T-cell (primary cell): ENCODE data around the gene NKIRAS1. TPM values are rescaled to one million over a fixed set of nuclear protein-coding genes. Genes with fewer than 3 reads are reported as not detected.
A peak's percentile ranks its signal among the peaks of the same experiment; 100 is the strongest.
"Not testable (repeated sequence)": the region's sequence is repeated elsewhere in the genome, so short reads cannot be mapped to it uniquely, and the experiment has no call there.

Experiments used
- ATAC-seq, 4 experiments: fragments of 200-7000 bp in 3 of 4; fragments of 150-1000 bp in 1 of 4; cut with Tn5 transposase; replicated peaks in 1 of 4; 1 replicate in 3 of 4; 2 replicates in 1 of 4; pipeline ENCODE4 v1.10.0; 2021; ENCODE audit warnings: moderate library complexity in 3 of 4, mild to moderate bottlenecking in 2 of 4, moderate number of reproducible peaks in 1 of 4
- CTCF ChIA-PET, 2 donors: fragments of 300-600 bp; sonication (Branson Sonifier 250); formaldehyde crosslinking; loops; one replicate each; lab custom pipeline; 2022; ENCODE audit warnings: antibody characterized with exemption in 2 of 2; lab: Charles Lee
- POLR2A ChIA-PET, 2 donors: fragments of 300-600 bp; sonication (Branson Sonifier 250); formaldehyde crosslinking; loops; one replicate each; lab custom pipeline; 2022; ENCODE audit warnings: antibody characterized with exemption in 2 of 2; lab: Charles Lee
- DNase-seq, 35 experiments: peaks; one replicate each; pipeline versions ENCODE4 v3.0.0 to v3.0.0-alpha.2; 2013 to 2023
- H3K27ac ChIP-seq: one replicate; pipeline ENCODE4 v1.5.1; 2013; ENCODE audit warnings: low read length
- H3K27me3 ChIP-seq, 2 experiments: replicated peaks in 1 of 2; 1 replicate in 1 of 2; 2 replicates in 1 of 2; pipeline versions ENCODE4 v1.6.1 to v1.7.0; 2013; ENCODE audit warnings: low read length in 1 of 2, mixed read lengths in 1 of 2; ENCODE audit not compliant: control insufficient read depth in 2 of 2, insufficient read depth in 2 of 2; ENCODE audit errors: extremely low read depth in 1 of 2
- H3K36me3 ChIP-seq, 2 donors: 1 replicate in 1 of 2; 2 replicates in 1 of 2; pipeline versions ENCODE4 v1.6.1 to v1.7.0; 2013; ENCODE audit warnings: low read length in 1 of 2; ENCODE audit not compliant: control insufficient read depth in 2 of 2, insufficient read depth in 1 of 2; ENCODE audit errors: extremely low read depth in 1 of 2
- H3K4me1 ChIP-seq, 2 experiments: 1 replicate in 1 of 2; 2 replicates in 1 of 2; pipeline versions ENCODE4 v1.6.1 to v1.7.0; 2013; ENCODE audit warnings: low read length in 2 of 2, mixed read lengths in 1 of 2; ENCODE audit not compliant: insufficient read depth in 2 of 2, control insufficient read depth in 1 of 2; ENCODE audit errors: extremely low read depth in 1 of 2
- H3K4me3 ChIP-seq, 2 donors: 1 replicate in 1 of 2; 2 replicates in 1 of 2; pipeline versions ENCODE4 v1.5.1 to v1.7.0; 2013; ENCODE audit warnings: mild to moderate bottlenecking in 2 of 2, low read length in 1 of 2, moderate library complexity in 1 of 2; ENCODE audit not compliant: control insufficient read depth in 1 of 2; ENCODE audit errors: extremely low read depth in 1 of 2
- H3K9me3 ChIP-seq: 2 replicates; pipeline ENCODE4 v1.7.0; 2013
- H3K27ac Mint-ChIP-seq, 2 donors: one replicate each; pipeline ENCODE4 v1.8.0; 2020 to 2021; ENCODE audit warnings: mild to moderate bottlenecking in 2 of 2, mixed read lengths in 2 of 2
- H3K27me3 Mint-ChIP-seq, 2 donors: one replicate each; pipeline ENCODE4 v1.8.0; 2021 to 2022; ENCODE audit warnings: mixed read lengths in 2 of 2
- H3K36me3 Mint-ChIP-seq: one replicate; pipeline ENCODE4 v1.8.0; 2021; ENCODE audit warnings: mixed read lengths
- H3K4me1 Mint-ChIP-seq, 3 donors: one replicate each; pipeline ENCODE4 v1.8.0; 2020 to 2022; ENCODE audit warnings: mixed read lengths in 3 of 3, mild to moderate bottlenecking in 1 of 3
- H3K4me3 Mint-ChIP-seq, 3 donors: one replicate each; pipeline ENCODE4 v1.8.0; 2020 to 2022; ENCODE audit warnings: mild to moderate bottlenecking in 3 of 3, mixed read lengths in 3 of 3, moderate library complexity in 3 of 3
- H3K9me3 Mint-ChIP-seq, 3 donors: one replicate each; pipeline ENCODE4 v1.8.0; 2020 to 2022; ENCODE audit warnings: mixed read lengths in 3 of 3
- WGBS: methylation state at CpG from one replicate; pipeline ENCODE4 v1.1.5; 2013; ENCODE audit warnings: missing lambda C conversion rate; ENCODE audit not compliant: insufficient coverage; 5-methylcytosine and 5-hydroxymethylcytosine counted together
- total RNA-seq, 35 experiments: library from RNA in 6 of 35; stranded (reverse) in 6 of 35; fragments of 120-200 nt in 1 of 35; gene quantifications; one replicate each; pipeline versions ENCODE4 v1.2.1 to v1.2.4 and lab custom pipeline; 2013 to 2026

Gene NKIRAS1
- total RNA-seq, 5 donors from 2014 or later (not counting 1 experiment from before 2014, with no cell fraction given), result 2.2 to 4.1 (median 3.6) TPM

DNA sequence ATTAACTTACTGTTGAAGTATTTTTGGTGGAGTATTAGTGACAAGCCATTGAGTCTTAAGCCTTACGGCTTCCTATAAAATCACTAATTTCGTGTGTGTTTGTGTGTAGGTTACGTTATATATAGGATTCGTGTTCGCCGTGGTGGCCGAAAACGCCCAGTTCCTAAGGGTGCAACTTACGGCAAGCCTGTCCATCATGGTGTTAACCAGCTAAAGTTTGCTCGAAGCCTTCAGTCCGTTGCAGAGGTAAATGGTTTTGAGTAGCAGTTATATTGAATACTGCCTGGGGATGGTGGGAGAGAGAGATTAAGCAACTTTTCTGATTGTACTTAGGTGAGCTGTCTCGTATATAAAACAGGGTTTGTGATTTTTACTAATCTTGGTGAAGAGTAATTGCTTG, 1.5 kb upstream of the NKIRAS1 start:
- ATAC-seq, H3K27me3 ChIP-seq, H3K9me3 ChIP-seq, DNase-seq, H3K9me3 Mint-ChIP-seq, H3K27me3 Mint-ChIP-seq: not testable (repeated sequence)
- H3K4me1 Mint-ChIP-seq, result peaks cover 45 to 60% (median 48%) of the 10 kb centered on the region in 3 donors
- peak overlapping the region; percentile 89 for H3K27ac ChIP-seq
- peaks cover 28% of the 10 kb centered on the region for H3K36me3 Mint-ChIP-seq
- ChIA-PET CTCF (interaction anchor here (0.6 to 1.2 kb wide), 2 partner anchors 28 to 84 kb away, joined by 3 read pairs; no protein-coding TSS in a partner anchor), POLR2A (interaction anchor here in 1 of 2 donors (0.8 to 1.8 kb wide), 6 partner anchors 11 to 35 kb away, joined by 3 to 15 read pairs (median 4); no protein-coding TSS in a partner anchor)
- peak overlapping the region; percentile 98 to 100 (median 99) for H3K4me3 Mint-ChIP-seq
- WGBS, result 25% methylated on average over 11 of the region's 12 CpGs
- peak overlapping the region; percentile 2 to 89 for H3K4me3 ChIP-seq
- H3K36me3 ChIP-seq, result peaks cover 0 to 35% of the 10 kb centered on the region in 2 donors
- H3K4me1 ChIP-seq, result peaks cover 22 to 27% of the 10 kb centered on the region in 2 experiments
- peak overlapping the region; percentile 97 to 98 for H3K27ac Mint-ChIP-seq

DNA sequence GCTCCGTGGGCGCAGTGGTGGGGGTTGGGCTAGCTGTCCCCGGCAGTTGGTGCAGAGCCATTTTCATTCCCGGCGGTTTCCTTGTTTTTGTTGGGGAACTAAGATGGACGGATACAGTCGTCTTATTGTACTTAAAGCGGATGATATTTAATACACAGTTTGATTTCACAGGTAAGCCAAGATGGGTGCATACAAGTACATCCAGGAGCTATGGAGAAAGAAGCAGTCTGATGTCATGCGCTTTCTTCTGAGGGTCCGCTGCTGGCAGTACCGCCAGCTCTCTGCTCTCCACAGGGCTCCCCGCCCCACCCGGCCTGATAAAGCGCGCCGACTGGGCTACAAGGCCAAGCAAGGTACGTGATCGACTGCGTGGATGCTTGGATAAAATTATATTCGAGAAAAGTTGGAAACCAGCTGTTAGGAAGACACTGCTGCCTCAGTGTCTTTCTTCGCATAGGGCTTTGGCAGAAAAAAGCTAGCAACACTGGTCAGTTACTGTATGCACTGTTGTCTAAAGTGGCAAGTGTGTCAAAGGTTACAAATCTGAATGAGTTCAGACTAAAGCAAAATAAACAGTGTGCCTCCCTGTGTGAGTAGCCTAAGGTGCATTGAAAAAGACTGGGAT, 1.0 kb upstream of the NKIRAS1 start:
- peak overlapping the region; percentile 89 for H3K27ac ChIP-seq
- peaks cover 0 to 35% of the 10 kb centered on the region in 2 donors for H3K36me3 ChIP-seq
- DNase-seq, H3K9me3 Mint-ChIP-seq, ATAC-seq, H3K9me3 ChIP-seq, H3K27me3 ChIP-seq, H3K27me3 Mint-ChIP-seq: not testable (repeated sequence)
- peaks cover 22 to 27% of the 10 kb centered on the region in 2 experiments for H3K4me1 ChIP-seq
- Mint-ChIP-seq H3K4me3 (peak overlapping the region; percentile 98 to 100 (median 99)), H3K36me3 (peaks cover 28% of the 10 kb centered on the region), H3K27ac (peak overlapping the region; percentile 97 to 98), H3K4me1 (peaks cover 45 to 60% (median 48%) of the 10 kb centered on the region in 3 donors)
- H3K4me3 ChIP-seq, result peak overlapping the region; percentile 89 to 91
- CTCF ChIA-PET, result interaction anchor here (0.6 to 1.2 kb wide), 2 partner anchors 27 to 84 kb away, joined by 3 read pairs; no protein-coding TSS in a partner anchor
- WGBS, result 0% methylated on average over 11 of the region's 21 CpGs
- POLR2A ChIA-PET, result interaction anchor here in 1 of 2 donors (1.1 to 1.8 kb wide), 6 partner anchors 11 to 40 kb away, joined by 3 to 15 read pairs (median 4); no protein-coding TSS in a partner anchor

DNA sequence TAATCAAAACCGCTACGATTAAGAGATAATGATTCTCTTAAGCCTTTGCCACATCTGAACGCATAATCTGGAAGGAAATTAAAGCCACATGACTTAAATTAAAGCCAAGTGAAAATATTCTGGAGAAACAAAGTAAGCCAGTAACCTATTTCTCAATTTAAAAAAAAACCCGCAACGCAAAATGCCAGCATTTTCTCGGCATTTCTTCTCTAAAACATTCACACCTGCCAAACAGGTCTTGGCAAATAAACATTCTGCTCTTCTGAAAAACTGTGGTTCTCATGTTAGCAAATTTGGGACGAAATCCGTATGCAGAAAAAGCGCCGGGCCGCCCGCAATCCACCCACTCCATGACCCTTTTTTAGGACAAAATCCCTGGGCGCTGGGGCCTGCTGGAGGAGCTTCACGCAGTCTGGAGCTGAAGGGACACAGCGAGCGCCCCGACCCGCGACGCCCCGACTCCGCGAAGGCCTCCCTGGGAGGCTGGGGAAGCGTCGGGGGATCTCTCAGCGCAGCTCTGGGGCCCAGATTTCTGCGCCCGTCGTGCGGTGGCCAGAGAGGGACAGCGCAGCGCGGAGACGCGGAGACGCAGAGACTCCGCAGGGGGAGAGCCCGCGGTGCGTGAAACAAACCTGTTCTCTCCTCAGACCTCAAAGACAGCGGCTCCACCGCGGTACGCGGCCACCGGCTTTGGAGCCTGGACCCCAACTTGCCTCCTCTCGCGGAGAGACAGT, 471 bp downstream of the NKIRAS1 start:
- Histone ChIP-seq H3K36me3 (peaks cover 0 to 31% of the 10 kb centered on the region in 2 donors), H3K27ac (peak overlapping the region; percentile 89), H3K4me3 (peak overlapping the region; percentile 89 to 91), H3K9me3 (no peaks in the 10 kb centered on the region), H3K4me1 (peaks cover 22 to 27% of the 10 kb centered on the region in 2 experiments), H3K27me3 (no peaks in the 10 kb centered on the region)
- POLR2A ChIA-PET, result interaction anchor here (0.6 to 1.8 kb wide), 22 partner anchors 9 to 1734 kb away, joined by 3 to 15 read pairs (median 3); no protein-coding TSS in a partner anchor
- ATAC-seq (peak; percentile 39 to 46 (median 41)), DNase-seq (no peak)
- Mint-ChIP-seq H3K27ac (peak overlapping the region; percentile 97 to 98), H3K4me3 (peak overlapping the region; percentile 98 to 100 (median 99)), H3K4me1 (peaks cover 45 to 60% (median 48%) of the 10 kb centered on the region in 3 donors), H3K36me3 (peaks cover 28% of the 10 kb centered on the region), H3K27me3 (no peaks in the 10 kb centered on the region), H3K9me3 (no peaks in the 10 kb centered on the region)
- WGBS, result 3% methylated on average over 45 of the region's 48 CpGs
- CTCF ChIA-PET, result interaction anchor here in 1 of 2 donors (0.8 to 1.1 kb wide), 5 partner anchors 9 to 82 kb away, joined by 3 to 8 read pairs (median 4); no protein-coding TSS in a partner anchor

DNA sequence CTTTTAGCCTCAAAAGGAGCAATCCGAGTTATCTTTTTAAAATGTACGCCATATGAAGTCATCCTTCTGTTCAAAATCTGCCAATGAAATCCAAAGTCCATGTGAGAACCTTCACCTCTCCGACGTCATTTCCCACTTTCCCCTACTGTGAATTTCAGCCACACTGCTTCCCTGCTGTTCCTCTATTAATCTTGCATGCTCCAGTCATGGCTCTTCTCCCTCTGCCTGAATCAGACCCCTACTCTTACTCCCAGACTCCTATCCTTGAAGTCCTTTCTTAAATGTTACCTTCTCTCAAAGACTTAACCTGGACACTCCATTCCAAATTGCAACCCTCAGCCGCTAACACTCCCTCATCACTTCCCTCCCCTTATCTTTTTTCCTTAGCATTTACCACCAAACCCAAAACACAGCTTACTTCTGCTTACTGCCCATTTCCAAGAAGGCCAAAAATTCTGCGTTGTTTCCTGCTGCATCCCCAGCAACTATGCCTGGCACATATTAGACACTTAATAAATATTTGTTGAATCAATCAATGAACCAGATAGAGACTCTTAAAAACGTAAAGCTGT, 1.2 kb downstream of the NKIRAS1 start:
- Mint-ChIP-seq H3K9me3 (no peaks in the 10 kb centered on the region), H3K36me3 (peaks cover 29% of the 10 kb centered on the region), H3K4me1 (peaks cover 45 to 57% (median 48%) of the 10 kb centered on the region in 3 donors), H3K27ac (peak overlapping the region in 1 of 2 donors; percentile 98), H3K4me3 (peak overlapping the region; percentile 98 to 100 (median 99)), H3K27me3 (no peaks in the 10 kb centered on the region)
- Histone ChIP-seq H3K4me3 (peak overlapping the region in 1 of 2 donors; percentile 91), H3K27me3 (no peaks in the 10 kb centered on the region), H3K27ac (no peak overlapping the region), H3K4me1 (peaks cover 22 to 27% of the 10 kb centered on the region in 2 experiments), H3K9me3 (no peaks in the 10 kb centered on the region), H3K36me3 (peaks cover 0 to 24% of the 10 kb centered on the region in 2 donors)
- 94% methylated on average over 5 of the region's 7 CpGs for WGBS
- ATAC-seq (no peak), DNase-seq (no peak)
- ChIA-PET POLR2A (interaction anchor here in 1 of 2 donors (0.6 kb wide), 2 partner anchors 36 to 397 kb away, joined by 3 read pairs; no protein-coding TSS in a partner anchor), CTCF (interaction anchor here in 1 of 2 donors (0.6 to 0.9 kb wide), 4 partner anchors 10 to 43 kb away, joined by 3 read pairs; no protein-coding TSS in a partner anchor)

DNA sequence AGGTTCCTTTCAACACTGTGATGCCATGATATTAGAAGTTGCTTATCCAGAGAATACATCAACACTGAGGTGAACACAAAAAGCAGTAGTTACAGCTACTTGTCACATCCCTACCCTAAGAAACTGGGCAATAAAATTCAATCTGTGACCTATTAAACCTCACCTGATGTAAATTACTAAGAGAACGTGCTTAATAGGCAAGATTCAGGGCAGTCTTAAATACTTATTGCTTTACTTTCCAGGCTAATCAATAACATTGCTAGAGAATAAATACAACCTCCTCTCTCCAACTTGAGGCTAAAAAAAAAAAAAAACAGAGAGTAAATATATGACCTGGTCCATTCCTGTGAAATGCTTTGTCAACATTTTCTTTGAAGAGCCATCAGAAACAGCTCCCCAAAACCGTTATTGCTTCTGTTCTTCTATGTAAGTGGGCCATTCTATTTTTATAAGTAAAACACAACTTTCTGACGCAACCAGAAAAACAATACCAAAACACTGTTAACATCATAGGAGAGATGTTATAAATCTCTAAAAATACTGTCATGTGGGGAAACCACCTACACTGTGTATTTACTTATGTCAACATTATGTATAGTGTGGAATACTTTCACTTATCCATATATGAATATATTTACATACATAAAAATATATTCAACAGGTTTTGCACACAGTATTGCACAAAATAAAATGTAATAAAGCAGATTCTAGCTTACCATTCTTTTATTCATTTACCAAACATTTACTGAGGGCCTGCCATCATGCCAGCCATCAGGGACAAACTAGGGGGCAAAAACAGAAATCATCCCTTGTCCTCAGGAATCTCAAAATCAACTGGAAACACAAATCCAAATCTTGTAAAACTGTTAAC, 2.7 kb downstream of the NKIRAS1 start:
- peaks cover 32 to 43% (median 33%) of the 10 kb centered on the region in 3 donors for H3K4me1 Mint-ChIP-seq
- CTCF ChIA-PET, result interaction anchor here in 1 of 2 donors (0.5 to 0.6 kb wide), 2 partner anchors 38 to 272 kb away, joined by 3 to 5 read pairs; no protein-coding TSS in a partner anchor
- Histone ChIP-seq H3K27me3 (no peaks in the 10 kb centered on the region), H3K27ac (no peak overlapping the region), H3K4me1 (peaks cover 15 to 26% of the 10 kb centered on the region in 2 experiments), H3K36me3 (peaks cover 0 to 13% of the 10 kb centered on the region in 2 donors), H3K9me3 (no peaks in the 10 kb centered on the region), H3K4me3 (no peak overlapping the region)
- DNase-seq (no peak), ATAC-seq (no peak)
- H3K27ac Mint-ChIP-seq, result no peak overlapping the region
- no peaks in the 10 kb centered on the region for H3K27me3 Mint-ChIP-seq
- peaks cover 24% of the 10 kb centered on the region for H3K36me3 Mint-ChIP-seq
- no peaks in the 10 kb centered on the region for H3K9me3 Mint-ChIP-seq
- POLR2A ChIA-PET, result no interaction called here
- no CpG with 5 or more reads among the region's 3 CpGs for WGBS
- H3K4me3 Mint-ChIP-seq, result no peak overlapping the region
